ENCODE measurements around the gene SUMO3. TPM values are rescaled to one million over a fixed set of nuclear protein-coding genes. Genes with fewer than 3 reads are reported as not detected.

SUMO3 gene
- total RNA-seq = 10 to 100 TPM; 33.4 to 41.2 (median 36.6) TPM
- long read RNA-seq, transcript SUMO3-201 (4 exons, 1,807 nt) = major isoform, 9 of 10 reads
- long read RNA-seq, partial matches to known transcripts = 0 of 10 reads
- long read RNA-seq, other reads (novel, unspliced or antisense) = 1 of 10 reads

GRCh38 chr21:44817914-44818639 is at the start of gene SUMO3:
Gene SUMO3 (minus strand): TSS chr21:44818062. CDS start chr21:44817968, 94 bp downstream.
- ATAC-seq (peak; percentile 60 to 82 (median 62)), DNase-seq (peak; percentile 81 to 85 (median 83))
- Histone ChIP-seq H3K36me3 (peaks cover 0 to 2% (median 0%) of the 10 kb centered on the region in 4 donors), H3K27me3 (no peaks in the 10 kb centered on the region), H3K27ac (peak within 1 kb of the TSS; percentile 59 to 78 (median 71)), H3K9me3 (peaks cover 0 to 3% (median 0%) of the 10 kb centered on the region in 4 donors), H3K4me3 (peak within 1 kb of the TSS; percentile 63 to 67 (median 65)), H3K4me1 (peaks cover 0 to 8% (median 2%) of the 10 kb centered on the region in 4 donors)
- intact Hi-C loops (cut with DNase I) = loop anchor here in 1 of 2 donors (10.0 kb wide), 1 partner anchor 117 kb away; no protein-coding TSS in a partner anchor
- no peak for TF ChIP-seq CTCF (IDR thresholded peaks at IDR 0.05)
- TF ChIP-seq POLR2A (IDR thresholded peaks at IDR 0.05) = peak; percentile 93
- WGBS (ENCODE audit: insufficient coverage, low coverage, low lambda C conversion rate, missing lambda C conversion rate) = no CpG with 5 or more reads among the region's 108 CpGs

DNA sequence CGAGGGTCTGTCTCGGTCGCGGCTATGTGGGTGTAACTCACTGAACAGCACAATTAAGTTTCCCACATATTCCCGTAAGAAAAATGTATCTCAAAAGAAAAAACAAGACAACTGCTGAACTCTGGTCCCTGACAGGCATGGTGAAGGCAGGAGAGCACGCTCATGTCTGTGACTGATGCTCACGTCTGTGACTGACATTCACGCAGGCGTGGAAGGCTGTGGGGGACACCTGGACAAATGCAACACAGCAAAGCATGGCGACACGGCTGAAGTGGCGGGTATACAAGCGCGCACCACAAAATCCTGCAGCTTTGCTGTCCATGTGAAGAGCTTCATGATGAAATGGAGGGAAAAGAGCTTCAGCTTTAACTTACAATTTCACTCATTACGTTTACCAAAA is 49.6 kb upstream of the SUMO3 start:
- TF ChIP-seq POLR2A (IDR thresholded peaks at IDR 0.05) (no peak), CTCF (IDR thresholded peaks at IDR 0.05) (no peak)
- WGBS (ENCODE audit: insufficient coverage, low coverage, low lambda C conversion rate, missing lambda C conversion rate) = 93% methylated on average over 5 of the region's 15 CpGs
- H3K4me1 ChIP-seq = peaks cover 0 to 51% (median 23%) of the 10 kb centered on the region in 4 donors
- no peaks in the 10 kb centered on the region for H3K27me3 ChIP-seq
- no peak overlapping the region for H3K4me3 ChIP-seq
- H3K9me3 ChIP-seq = no peaks in the 10 kb centered on the region
- intact Hi-C loops (cut with DNase I) = no loop called here
- H3K27ac ChIP-seq = no peak overlapping the region
- DNase-seq = peak in 1 of 3 donors; percentile 56
- no peak for ATAC-seq
- peaks cover 0 to 22% (median 5%) of the 10 kb centered on the region in 4 donors for H3K36me3 ChIP-seq

DNA sequence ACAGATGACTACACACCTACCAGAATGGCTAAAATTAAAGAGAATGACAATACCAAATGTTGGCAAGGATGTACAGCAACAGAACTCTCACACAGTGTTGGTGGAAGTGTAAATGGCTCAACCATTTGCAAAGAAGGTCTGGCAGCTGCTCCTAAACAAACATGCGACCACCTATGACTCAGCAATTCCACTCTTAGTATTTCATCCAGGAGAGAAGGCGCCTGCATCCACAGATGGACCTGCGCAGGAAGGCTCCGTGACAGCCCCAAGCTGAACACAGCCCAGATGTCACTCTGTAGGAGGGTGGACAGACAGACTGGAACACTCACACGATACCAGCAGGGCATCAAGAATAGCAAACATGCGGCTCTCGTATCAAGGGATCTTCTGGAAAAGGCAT is 48.9 kb upstream of the SUMO3 start:
- no peak for ATAC-seq
- intact Hi-C loops (cut with DNase I) = no loop called here
- no peak for TF ChIP-seq POLR2A (IDR thresholded peaks at IDR 0.05)
- TF ChIP-seq CTCF (IDR thresholded peaks at IDR 0.05) = no peak
- DNase-seq = peak in 2 of 3 donors; percentile 11 to 20
- WGBS (ENCODE audit: insufficient coverage, low coverage, low lambda C conversion rate, missing lambda C conversion rate) = 74% methylated on average over 3 of the region's 7 CpGs
- Histone ChIP-seq H3K4me1 (peaks cover 0 to 44% (median 21%) of the 10 kb centered on the region in 4 donors), H3K4me3 (no peak overlapping the region), H3K9me3 (no peaks in the 10 kb centered on the region), H3K27me3 (no peaks in the 10 kb centered on the region), H3K36me3 (peaks cover 0 to 22% (median 5%) of the 10 kb centered on the region in 4 donors), H3K27ac (no peak overlapping the region)

DNA sequence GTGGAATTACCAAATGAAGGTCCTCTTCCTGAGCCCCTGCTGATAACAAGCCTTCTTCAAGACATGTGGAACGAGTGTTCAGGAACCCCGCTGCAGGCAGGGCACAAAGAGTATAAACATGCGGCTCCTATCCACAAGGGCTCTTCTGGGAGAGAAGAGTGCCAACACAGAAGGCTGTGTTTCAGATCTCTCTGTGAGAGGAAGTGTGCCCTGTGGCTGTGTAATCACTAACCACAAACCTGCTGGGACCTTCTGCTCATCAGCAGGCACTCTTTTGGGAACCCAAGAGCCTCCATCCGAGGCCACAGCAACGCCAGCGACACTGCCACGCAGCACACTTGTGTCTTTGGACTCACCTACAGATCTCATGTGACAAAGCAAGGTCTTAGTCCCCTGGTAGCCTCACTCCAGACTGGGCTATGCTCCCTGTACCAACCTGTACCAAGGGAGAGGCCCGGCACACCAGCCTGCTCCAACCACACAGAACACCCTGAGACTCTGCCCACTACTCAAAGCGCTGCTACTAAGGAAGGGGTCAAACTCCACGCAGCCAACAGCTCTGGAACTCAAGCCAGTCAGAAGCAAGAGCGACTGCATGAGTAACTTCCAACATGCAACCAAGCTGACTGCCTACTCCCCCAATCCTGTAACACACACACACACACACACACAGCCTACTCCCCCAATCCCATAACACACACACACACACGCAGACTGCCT is 47.9 kb upstream of the SUMO3 start:
- H3K27me3 ChIP-seq = no peaks in the 10 kb centered on the region
- no peaks in the 10 kb centered on the region for H3K9me3 ChIP-seq
- no peak overlapping the region for H3K4me3 ChIP-seq
- intact Hi-C loops (cut with DNase I) = no loop called here
- H3K36me3 ChIP-seq = peaks cover 0 to 22% (median 5%) of the 10 kb centered on the region in 4 donors
- H3K27ac ChIP-seq = no peak overlapping the region
- ATAC-seq (peak in 2 of 4 donors; percentile 11 to 23), DNase-seq (peak in 1 of 3 donors; percentile 17)
- peaks cover 0 to 34% (median 16%) of the 10 kb centered on the region in 4 donors for H3K4me1 ChIP-seq
- TF ChIP-seq CTCF (IDR thresholded peaks at IDR 0.05) (no peak), POLR2A (IDR thresholded peaks at IDR 0.05) (no peak)
- WGBS (ENCODE audit: insufficient coverage, low coverage, low lambda C conversion rate, missing lambda C conversion rate) = 32% methylated on average over 3 of the region's 12 CpGs
